ENCODE measurements around the gene HS2ST1. TPM values are rescaled to one million over a fixed set of nuclear protein-coding genes. Genes with fewer than 3 reads are reported as not detected.

Gene HS2ST1
- total RNA-seq, 4 donors from 2014 or later: 13.2 to 19.6 (median 16.7) TPM

DNA sequence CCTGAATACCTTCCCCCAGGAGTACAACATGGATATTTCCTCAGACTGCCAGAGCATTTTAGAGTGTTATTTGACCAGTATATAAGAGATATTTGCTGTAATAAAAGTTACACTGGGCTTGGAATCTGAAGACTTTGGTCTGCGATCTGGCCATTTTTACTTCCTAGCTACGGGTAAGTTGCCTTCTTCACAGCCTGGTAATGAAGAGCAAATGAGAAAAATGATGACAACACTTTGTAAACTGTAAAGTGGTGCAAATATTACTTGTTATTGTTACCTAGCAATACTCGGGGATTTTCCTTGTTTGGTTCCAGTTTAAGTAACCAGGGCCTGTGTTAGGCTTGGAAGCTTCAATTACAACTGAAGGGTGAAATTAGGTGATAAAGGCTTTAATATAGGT is 233.4 kb downstream of the HS2ST1 start:
- Histone ChIP-seq H3K9me3 (no peaks in the 10 kb centered on the region), H3K27ac (no peak overlapping the region), H3K4me1 (peaks cover 6 to 13% of the 10 kb centered on the region in 2 donors), H3K27me3 (no peaks in the 10 kb centered on the region), H3K4me3 (replicated peaks in 1 of 3) (no peak overlapping the region), H3K36me3 (no peaks in the 10 kb centered on the region)
- no peak for TF ChIP-seq POLR2A (IDR thresholded peaks at IDR 0.05)
- TF ChIP-seq, protein P1, sequence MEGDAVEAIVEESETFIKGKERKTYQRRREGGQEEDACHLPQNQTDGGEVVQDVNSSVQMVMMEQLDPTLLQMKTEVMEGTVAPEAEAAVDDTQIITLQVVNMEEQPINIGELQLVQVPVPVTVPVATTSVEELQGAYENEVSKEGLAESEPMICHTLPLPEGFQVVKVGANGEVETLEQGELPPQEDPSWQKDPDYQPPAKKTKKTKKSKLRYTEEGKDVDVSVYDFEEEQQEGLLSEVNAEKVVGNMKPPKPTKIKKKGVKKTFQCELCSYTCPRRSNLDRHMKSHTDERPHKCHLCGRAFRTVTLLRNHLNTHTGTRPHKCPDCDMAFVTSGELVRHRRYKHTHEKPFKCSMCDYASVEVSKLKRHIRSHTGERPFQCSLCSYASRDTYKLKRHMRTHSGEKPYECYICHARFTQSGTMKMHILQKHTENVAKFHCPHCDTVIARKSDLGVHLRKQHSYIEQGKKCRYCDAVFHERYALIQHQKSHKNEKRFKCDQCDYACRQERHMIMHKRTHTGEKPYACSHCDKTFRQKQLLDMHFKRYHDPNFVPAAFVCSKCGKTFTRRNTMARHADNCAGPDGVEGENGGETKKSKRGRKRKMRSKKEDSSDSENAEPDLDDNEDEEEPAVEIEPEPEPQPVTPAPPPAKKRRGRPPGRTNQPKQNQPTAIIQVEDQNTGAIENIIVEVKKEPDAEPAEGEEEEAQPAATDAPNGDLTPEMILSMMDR (IDR thresholded peaks at IDR 0.05): no peak
- intact Hi-C loops (cut with DNase I): no loop called here
- 59 to 76% methylated on average over 3 of the region's 3 CpGs for WGBS, 2 donors
- DNase-seq: no peak

DNA sequence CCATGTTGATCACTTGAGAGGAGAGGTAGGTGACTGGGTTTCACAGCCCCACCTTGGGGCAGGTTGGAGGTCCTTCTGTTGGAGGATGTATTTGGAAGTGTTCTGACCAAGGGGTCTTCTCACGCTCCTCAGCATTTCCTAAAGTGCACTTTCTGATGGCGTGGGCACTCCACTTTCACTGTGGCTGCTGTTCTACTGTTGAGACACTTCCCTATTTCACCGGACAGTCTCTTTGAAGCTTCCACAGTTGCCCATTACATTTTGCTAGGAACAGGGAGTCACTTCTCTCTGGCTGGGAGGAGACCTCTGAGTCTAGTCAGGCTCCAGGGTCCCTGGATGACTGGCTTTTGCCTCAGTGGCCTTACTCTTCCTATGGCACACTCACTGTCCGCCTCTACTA is 234.2 kb downstream of the HS2ST1 start:
- Histone ChIP-seq H3K4me1 (peaks cover 6 to 13% of the 10 kb centered on the region in 2 donors), H3K9me3 (no peaks in the 10 kb centered on the region), H3K27me3 (no peaks in the 10 kb centered on the region), H3K27ac (no peak overlapping the region), H3K4me3 (replicated peaks in 1 of 3) (no peak overlapping the region), H3K36me3 (no peaks in the 10 kb centered on the region)
- 90 to 91% methylated on average over 4 of the region's 4 CpGs for WGBS, 2 donors
- intact Hi-C loops (cut with DNase I): no loop called here
- TF ChIP-seq, protein P1 (IDR thresholded peaks at IDR 0.05): no peak
- no peak for TF ChIP-seq POLR2A (IDR thresholded peaks at IDR 0.05)
- no peak for DNase-seq

- no peak overlapping the region for H3K4me3 ChIP-seq (replicated peaks in 1 of 3)
- no peaks in the 10 kb centered on the region for H3K27me3 ChIP-seq
- no peaks in the 10 kb centered on the region for H3K9me3 ChIP-seq
- DNase-seq: no peak
- TF ChIP-seq, protein P1 (IDR thresholded peaks at IDR 0.05): no peak
- TF ChIP-seq POLR2A (IDR thresholded peaks at IDR 0.05): no peak
- H3K36me3 ChIP-seq: no peaks in the 10 kb centered on the region
- intact Hi-C loops (cut with DNase I): no loop called here
- 71 to 72% methylated on average over 7 of the region's 7 CpGs for WGBS, 2 donors
- peak overlapping the region in 1 of 3 donors; percentile 33 for H3K27ac ChIP-seq
- H3K4me1 ChIP-seq: peaks cover 6 to 13% of the 10 kb centered on the region in 2 donors
Measured at GRCh38 chr1:87149241-87150041, 235.0 kb downstream of the HS2ST1 start.

- Histone ChIP-seq H3K36me3 (no peaks in the 10 kb centered on the region), H3K4me1 (peaks cover 6 to 13% of the 10 kb centered on the region in 2 donors), H3K9me3 (no peaks in the 10 kb centered on the region), H3K27ac (no peak overlapping the region), H3K4me3 (replicated peaks in 1 of 3) (no peak overlapping the region), H3K27me3 (no peaks in the 10 kb centered on the region)
- TF ChIP-seq, protein P1 (IDR thresholded peaks at IDR 0.05): no peak
- no peak for TF ChIP-seq POLR2A (IDR thresholded peaks at IDR 0.05)
- intact Hi-C loops (cut with DNase I): no loop called here
- WGBS, 2 donors: 79 to 96% methylated on average over 1 of the region's 1 CpG
- no peak for DNase-seq
Measured at GRCh38 chr1:87150143-87150542, 235.7 kb downstream of the HS2ST1 start.

All from thyroid gland (tissue), 4 donors.